ENCODE measurements around the gene FUT7.

The FUT7 gene, protein sequence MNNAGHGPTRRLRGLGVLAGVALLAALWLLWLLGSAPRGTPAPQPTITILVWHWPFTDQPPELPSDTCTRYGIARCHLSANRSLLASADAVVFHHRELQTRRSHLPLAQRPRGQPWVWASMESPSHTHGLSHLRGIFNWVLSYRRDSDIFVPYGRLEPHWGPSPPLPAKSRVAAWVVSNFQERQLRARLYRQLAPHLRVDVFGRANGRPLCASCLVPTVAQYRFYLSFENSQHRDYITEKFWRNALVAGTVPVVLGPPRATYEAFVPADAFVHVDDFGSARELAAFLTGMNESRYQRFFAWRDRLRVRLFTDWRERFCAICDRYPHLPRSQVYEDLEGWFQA

DNA sequence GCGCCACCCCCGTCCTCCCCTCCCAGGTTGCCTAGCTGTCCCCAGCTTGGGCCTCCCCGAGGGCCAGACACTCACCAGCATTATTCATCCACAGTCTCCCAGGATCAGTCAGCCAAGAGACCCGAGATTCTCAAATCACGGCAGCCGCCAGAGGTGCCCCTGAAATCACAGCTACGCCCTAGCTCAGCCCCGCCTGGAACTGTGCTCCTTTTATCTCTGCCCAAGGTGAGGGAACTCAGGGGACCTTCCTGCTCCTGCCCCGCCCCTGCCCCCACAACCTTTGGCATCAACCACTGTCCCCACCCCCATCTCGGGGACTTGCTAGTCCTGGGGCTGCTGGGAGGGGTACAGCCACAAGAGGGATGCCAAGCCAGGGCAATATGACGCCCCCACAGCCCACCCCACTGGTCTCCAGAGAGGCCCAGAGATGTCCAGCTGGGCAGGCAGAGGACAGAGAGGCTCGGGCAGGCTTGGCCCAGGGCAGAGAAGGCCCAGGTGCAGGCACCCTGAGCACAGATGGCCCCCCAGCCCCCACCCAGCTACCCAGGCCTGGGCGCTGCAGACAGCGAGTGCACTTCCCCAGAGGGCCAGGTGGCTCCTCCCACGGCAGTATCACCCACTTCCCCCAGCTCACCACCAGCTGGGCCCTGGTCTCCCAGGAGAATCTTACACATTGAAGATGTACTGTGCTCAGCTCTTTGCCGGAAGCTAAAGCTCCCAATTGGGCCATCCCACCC, at the start of gene FUT7:
Gene FUT7 (minus strand): TSS at position 185 of the 737 bp plus-strand sequence. CDS start 97 bp downstream, at position 88.
- CTCF ChIA-PET = interaction anchor here (0.5 to 14.2 kb wide), 12 partner anchors 9 to 244 kb away, joined by 3 to 310 read pairs (median 4); partner anchors contain the start of genes ENTPD2 and SAPCD2
- POLR2A ChIA-PET = no interaction called here

GRCh38 chr9:137080260-137081122, 48.6 kb upstream of the FUT7 start:
- TF ChIP-seq CTCF (IDR thresholded peaks at IDR 0.05; ENCODE audit: insufficient read depth, low read length, missing control alignments) = no peak
- ChIA-PET CTCF (interaction anchor here (1.6 to 17.0 kb wide), 3 partner anchors 12 to 45 kb away, joined by 4 to 208 read pairs (median 10); partner anchors contain the start of gene SAPCD2), POLR2A (no interaction called here)
- no peak overlapping the region for H3K4me3 ChIP-seq (ENCODE audit: low read depth, low read length)
- DNase-seq (ENCODE audit: low read depth, low spot score) = no peak

More for the DNA sequence above, at the start of gene FUT7:
- TF ChIP-seq CTCF (IDR thresholded peaks at IDR 0.05; ENCODE audit: insufficient read depth, low read length, missing control alignments) = no peak
- no peak for DNase-seq (ENCODE audit: low read depth, low spot score)
- no peak within 1 kb of the TSS for H3K4me3 ChIP-seq (ENCODE audit: low read depth, low read length)

DNA sequence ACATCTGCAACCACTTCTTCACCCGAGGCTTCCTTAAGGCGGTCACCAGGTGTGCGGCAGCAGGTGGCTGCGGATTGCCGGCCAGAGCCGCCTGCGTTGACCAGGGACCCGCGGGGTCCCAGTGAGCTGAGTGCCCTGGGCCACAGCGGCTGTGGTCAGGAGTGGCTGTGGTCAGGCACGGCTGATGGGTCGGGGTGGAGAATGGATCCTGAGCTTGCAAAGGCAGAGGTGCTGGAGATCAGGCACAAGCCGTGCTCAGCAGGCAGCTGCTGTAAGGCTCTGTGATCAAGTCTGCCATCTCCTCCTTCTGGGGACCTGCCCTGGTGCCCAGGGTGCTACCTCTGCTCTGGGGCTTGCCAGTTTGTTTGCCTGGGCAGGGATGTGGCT, 47.5 kb upstream of the FUT7 start:
- H3K4me3 ChIP-seq (ENCODE audit: low read depth, low read length) = no peak overlapping the region
- ChIA-PET CTCF (interaction anchor here (0.6 to 17.0 kb wide), 4 partner anchors 11 to 45 kb away, joined by 3 to 208 read pairs (median 6); partner anchors contain the start of gene SAPCD2), POLR2A (no interaction called here)
- TF ChIP-seq CTCF (IDR thresholded peaks at IDR 0.05; ENCODE audit: insufficient read depth, low read length, missing control alignments) = no peak
- no peak for DNase-seq (ENCODE audit: low read depth, low spot score)

- H3K4me3 ChIP-seq (ENCODE audit: low read depth, low read length) = peak overlapping the region; percentile 68
- TF ChIP-seq CTCF (IDR thresholded peaks at IDR 0.05; ENCODE audit: insufficient read depth, low read length, missing control alignments) = no peak
- POLR2A ChIA-PET = interaction anchor here (2.7 kb wide), 1 partner anchor 7 kb away, joined by 16 read pairs; the partner anchor contains the start of gene MAN1B1
- CTCF ChIA-PET = interaction anchor here (2.2 to 17.0 kb wide), 3 partner anchors 11 to 32 kb away, joined by 10 to 208 read pairs (median 10); partner anchors contain the start of genes NPDC1 and SAPCD2
- DNase-seq (ENCODE audit: low read depth, low spot score) = no peak
Measured at GRCh38 chr9:137078701-137079400, 47.0 kb upstream of the FUT7 start.

DNA sequence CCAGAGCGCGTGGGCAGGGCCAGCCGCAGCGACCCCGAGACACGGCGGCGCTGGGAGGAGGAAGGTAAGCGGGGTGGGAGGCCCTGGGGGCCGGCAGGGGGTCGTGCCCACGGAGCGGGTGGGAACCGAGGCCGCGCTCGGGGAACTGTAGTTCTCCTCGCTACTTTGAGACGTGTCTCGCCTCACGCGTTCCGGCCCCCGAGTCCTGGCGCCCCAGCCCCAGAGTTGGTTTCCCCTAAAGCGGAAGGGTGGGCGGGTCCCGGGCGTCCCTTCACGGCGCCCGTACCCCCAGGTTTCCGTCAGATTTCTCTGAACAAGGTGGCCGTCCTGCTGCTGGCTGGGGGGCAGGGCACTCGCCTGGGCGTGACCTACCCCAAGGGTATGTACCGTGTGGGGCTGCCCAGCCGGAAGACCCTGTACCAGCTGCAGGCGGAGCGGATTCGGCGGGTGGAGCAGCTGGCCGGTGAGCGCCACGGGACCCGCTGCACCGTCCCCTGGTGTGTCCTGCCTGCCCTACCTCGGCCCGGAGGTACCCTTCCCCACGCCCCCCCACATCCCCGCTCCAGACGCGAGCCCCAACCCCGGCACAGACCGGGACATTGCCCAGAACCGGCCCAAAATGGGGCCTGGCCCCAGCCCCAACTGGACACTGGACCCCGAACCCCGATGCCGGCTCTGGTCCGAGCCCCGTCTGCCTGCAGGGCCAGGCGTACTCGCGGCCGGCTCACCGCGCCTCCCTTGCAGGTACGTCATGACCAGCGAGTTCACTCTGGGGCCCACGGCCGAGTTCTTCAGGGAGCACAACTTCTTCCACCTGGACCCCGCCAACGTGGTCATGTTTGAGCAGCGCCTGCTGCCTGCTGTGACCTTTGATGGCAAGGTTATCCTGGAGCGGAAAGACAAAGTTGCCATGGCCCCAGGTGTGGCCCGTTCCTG, 46.1 kb upstream of the FUT7 start:
- no peak for DNase-seq (ENCODE audit: low read depth, low spot score)
- CTCF ChIA-PET = interaction anchor here (0.7 to 17.0 kb wide), 4 partner anchors 9 to 31 kb away, joined by 3 to 208 read pairs (median 6); partner anchors contain the start of genes MAN1B1, NPDC1 and SAPCD2
- POLR2A ChIA-PET = interaction anchor here (2.7 kb wide), 1 partner anchor 8 kb away, joined by 16 read pairs; the partner anchor contains the start of gene MAN1B1
- no peak for TF ChIP-seq CTCF (IDR thresholded peaks at IDR 0.05; ENCODE audit: insufficient read depth, low read length, missing control alignments)
- peak overlapping the region; percentile 68 for H3K4me3 ChIP-seq (ENCODE audit: low read depth, low read length)
